HCEC 1CT (cell line): Measurements from ENCODE around the gene CMIP.

Experiments used
- DNase-seq: peaks from one replicate; pipeline ENCODE4 v3.0.0-alpha.2; 2017

CMIP gene

GRCh38 chr16:81462683-81463082 is 18.1 kb downstream of the CMIP start:
- DNase-seq: no peak

- DNase-seq: no peak
Observed at GRCh38 chr16:81463296-81463890, 18.8 kb downstream of the CMIP start.

DNA sequence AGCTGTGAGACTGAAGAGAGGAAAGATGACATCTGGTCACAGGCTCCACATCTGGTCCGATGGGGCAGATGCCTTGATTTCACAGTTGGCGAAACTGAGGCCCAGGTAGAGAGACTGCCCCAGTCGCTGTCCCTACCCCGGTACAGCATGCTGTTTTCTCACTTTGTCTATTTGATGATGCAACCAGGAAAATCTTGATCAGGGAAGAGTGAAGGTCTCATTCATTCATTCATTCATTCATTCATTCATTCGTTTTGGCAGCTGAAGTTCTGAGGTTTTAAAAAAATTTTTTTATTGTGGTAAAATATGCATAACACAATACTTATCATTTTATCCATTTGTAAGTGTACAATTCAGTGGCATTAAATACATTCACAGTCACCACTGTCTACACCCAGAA is 19.7 kb downstream of the CMIP start:
- DNase-seq: no peak

GRCh38 chr16:81465375-81465943 is 20.9 kb downstream of the CMIP start:
- DNase-seq: no peak

- no peak for DNase-seq
Observed at GRCh38 chr16:81466356-81466980, 21.9 kb downstream of the CMIP start.

- no peak for DNase-seq
Observed at GRCh38 chr16:81467072-81467471, 22.5 kb downstream of the CMIP start.

DNA sequence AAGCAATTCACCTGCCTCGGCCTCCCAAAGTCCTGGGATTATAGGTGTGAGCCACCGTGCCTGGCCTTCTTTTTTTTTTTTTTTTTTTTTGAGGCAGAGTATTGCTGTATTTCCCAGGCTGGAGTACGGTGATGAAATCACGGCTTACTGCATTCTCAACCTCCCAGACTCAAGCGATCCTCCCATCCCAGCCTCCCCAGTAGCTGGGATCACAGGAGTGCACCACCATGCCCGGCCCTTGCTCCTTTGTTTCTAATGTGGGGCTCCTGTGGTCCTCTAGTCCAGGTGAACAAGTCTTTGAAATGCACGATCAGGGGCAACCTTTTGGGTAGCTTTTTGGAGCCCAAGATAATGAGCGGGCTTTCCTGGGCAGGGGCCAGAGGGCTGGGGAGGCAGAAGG is 23.2 kb downstream of the CMIP start:
- DNase-seq: no peak

DNA sequence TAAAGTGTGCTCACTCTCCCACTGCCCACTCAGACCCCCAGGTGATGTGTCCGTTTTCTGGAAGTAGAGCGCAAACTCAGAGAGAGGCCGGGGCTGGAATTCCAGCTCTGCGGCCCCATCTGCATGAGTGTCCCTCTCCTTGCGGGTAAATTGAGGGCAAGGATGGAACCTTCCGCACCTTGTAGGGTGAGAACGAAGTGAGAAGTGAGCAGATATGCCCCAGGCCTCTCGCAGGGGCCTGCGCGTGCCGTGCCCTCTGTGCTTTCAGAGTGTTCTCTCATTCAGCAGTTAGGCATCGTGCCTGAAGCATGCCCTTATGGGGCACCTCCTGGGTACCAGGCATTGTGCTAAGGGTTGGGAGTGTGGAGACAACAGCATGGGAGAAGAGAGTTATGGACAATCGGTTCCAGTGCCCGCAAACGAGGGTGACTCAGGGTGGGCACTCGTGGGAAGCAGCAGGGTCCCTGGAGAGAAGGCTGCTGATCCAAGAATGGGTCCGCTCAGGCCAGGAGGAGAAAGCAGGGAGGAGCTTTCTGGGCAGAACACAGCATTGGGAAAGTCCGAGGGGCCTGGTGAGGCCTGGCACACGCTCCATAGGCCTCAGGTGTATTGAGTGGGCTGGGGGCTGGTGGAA is 23.8 kb downstream of the CMIP start:
- DNase-seq: no peak

DNA sequence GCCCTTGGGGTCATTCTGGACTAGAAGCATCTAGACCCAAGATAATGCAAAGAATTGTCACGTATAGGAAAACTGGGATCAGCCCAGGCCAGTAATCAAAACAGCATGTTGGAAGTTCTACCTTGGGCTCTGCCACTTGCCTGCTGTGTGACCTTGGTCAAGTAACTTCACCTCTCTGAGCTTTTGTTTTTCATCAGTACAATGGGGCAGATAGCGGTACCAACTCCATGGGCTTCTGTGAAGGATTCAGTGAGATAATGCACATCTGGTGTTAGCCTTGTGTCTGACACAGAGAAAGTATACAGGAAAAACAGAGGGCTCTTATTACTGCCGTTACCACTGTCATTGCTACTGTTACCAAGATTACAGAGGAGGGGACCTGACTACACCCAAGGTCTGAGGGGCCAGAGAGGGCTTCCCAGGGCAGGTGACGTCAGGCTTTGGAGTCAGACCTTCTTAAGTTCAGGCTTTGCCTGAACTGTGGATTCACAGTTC is 24.6 kb downstream of the CMIP start:
- DNase-seq: no peak

GRCh38 chr16:81469710-81470535 is 25.3 kb downstream of the CMIP start:
- DNase-seq: no peak

- DNase-seq: no peak
Observed at GRCh38 chr16:81470796-81471636, 26.4 kb downstream of the CMIP start.

DNA sequence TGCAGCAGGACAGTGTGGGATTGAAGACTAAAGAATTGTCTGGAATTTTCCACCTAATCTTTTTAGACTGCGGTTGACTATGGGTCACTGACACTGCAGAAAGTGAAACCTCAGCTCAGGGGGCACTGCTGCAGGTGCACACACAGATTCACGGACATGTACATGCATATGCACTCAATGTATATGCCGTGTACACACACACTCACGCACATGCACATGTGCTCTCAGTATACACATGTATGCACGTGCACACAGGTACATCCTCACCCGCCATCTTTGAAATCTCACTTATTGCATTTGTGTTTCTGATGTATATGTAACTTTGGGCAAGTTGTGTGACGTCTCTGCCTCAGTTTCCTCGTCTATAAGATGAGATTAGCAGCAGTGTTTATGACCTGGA is 27.3 kb downstream of the CMIP start:
- DNase-seq: no peak

GRCh38 chr16:81472391-81472790 is 27.8 kb downstream of the CMIP start:
- no peak for DNase-seq

- DNase-seq: no peak
Observed at GRCh38 chr16:81473066-81473488, 28.5 kb downstream of the CMIP start.

GRCh38 chr16:81473558-81473957 is 28.9 kb downstream of the CMIP start:
- DNase-seq: no peak

DNA sequence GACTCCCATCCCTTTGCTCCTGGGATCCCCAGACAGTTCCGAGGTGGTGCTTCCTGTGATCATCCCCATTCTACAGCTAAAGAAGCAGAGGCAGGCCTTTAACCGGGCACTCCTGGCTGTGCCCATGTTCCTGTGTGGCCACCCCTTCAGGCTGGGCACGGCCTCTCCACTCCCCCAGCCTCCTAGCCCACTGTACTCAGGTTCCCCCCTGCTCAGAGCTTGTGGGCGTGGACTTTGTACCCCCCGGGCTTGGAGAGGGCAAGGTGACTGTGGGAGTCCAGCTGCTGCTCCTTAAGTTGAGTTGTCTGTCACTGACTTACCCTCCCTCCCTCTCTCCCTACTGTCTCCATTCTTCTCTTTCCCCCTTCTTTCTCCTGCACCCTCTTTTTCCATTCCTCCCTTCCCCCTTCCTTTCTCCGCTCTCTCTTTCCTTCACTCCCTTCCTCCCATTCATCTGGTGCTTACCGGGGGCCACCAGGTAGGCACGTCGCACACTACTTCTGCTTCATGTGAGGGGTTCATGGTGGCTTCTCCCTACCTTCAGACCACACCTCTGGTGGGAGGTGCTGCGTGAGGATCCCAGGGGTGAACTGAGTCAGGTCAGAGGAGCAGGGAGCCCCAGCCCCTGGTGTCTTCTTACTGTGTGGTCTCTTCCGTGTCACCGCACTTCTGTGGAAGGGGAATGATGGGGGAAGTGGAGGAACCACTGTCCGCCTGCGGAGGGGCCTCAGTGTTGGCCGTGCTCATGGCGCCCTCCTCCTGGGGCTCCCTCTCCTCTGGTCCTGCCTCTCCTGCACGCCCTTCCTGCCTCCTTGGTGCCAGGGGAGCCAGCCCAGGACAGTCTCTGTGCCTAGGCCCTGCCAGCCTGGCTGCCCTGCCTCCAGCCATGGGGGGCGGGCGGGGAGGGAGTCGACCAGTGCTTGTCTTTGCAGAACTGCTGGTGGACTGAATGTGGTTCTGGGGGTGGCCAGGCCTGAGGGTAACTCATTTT is 29.7 kb downstream of the CMIP start:
- DNase-seq: no peak

- DNase-seq: no peak
Observed at GRCh38 chr16:81477697-81478693, 33.4 kb downstream of the CMIP start.

DNA sequence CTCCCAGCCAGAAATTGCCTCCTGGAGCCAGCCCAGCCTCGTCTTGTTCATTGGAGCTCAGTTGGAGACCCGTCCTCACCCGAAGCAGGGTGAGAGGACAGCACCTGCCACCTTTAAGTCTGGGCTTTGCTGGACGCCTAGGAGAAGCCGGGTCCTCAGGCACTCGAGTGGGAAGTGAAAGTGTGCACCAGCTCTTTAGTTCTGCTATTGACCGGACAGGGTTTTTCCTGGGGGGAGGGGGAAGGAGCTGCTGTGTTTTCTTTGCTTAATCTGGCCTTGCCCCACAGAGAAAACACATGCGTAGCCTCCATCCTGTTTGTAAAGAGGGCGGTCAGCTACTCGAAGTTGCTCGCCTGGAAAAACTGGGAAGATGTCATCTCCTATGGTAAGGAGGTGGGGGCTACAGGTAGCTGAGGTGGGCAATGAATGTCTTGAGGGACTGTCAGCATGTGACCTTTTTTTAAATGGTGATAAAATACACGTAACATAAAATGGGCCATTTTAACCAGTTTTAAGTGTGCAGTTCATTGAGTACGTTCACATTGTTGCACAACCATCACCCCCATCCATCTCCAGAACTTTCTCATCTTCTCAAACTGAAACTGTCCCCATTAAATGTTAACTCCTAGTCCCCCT is 34.4 kb downstream of the CMIP start:
- no peak for DNase-seq

GRCh38 chr16:81480606-81481206 is 36.1 kb downstream of the CMIP start:
- no peak for DNase-seq
